ENCODE measurements around the gene HECW1. TPM values are rescaled to one million over a fixed set of nuclear protein-coding genes. Genes with fewer than 3 reads are reported as not detected.

The HECW1 gene
- total RNA-seq, 1 donor from 2014 or later = 0.15 TPM

DNA sequence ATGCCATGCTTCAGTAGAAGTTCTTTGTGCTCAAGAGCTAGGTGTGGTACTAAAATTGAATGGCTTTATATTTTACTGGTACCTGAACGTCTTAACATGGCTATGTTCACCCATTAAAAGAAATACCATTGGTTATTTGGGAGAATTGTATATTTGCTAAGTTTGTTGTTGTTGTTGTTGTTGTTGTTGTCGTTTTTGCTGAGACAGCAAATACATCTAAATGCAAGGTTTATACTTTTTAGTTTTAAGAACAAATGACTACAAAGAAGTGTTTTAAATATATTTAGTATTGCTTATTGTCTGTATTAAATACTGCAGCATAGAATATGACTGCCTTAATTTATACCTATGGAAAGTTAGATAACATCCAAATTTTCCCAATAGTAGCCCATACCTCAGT, 66.9 kb downstream of the HECW1 start:
- H3K36me3 Mint-ChIP-seq (ENCODE audit: low read depth, unreplicated experiment) = no peaks in the 10 kb centered on the region
- H3K27me3 Mint-ChIP-seq (ENCODE audit: unreplicated experiment) = peaks cover 2% of the 10 kb centered on the region
- TF ChIP-seq, protein P1, sequence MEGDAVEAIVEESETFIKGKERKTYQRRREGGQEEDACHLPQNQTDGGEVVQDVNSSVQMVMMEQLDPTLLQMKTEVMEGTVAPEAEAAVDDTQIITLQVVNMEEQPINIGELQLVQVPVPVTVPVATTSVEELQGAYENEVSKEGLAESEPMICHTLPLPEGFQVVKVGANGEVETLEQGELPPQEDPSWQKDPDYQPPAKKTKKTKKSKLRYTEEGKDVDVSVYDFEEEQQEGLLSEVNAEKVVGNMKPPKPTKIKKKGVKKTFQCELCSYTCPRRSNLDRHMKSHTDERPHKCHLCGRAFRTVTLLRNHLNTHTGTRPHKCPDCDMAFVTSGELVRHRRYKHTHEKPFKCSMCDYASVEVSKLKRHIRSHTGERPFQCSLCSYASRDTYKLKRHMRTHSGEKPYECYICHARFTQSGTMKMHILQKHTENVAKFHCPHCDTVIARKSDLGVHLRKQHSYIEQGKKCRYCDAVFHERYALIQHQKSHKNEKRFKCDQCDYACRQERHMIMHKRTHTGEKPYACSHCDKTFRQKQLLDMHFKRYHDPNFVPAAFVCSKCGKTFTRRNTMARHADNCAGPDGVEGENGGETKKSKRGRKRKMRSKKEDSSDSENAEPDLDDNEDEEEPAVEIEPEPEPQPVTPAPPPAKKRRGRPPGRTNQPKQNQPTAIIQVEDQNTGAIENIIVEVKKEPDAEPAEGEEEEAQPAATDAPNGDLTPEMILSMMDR (IDR thresholded peaks at IDR 0.05; ENCODE audit: unreplicated experiment) = no peak
- H3K4me1 Mint-ChIP-seq (ENCODE audit: unreplicated experiment) = no peaks in the 10 kb centered on the region
- no peak for DNase-seq (ENCODE audit: low spot score)
- no peak overlapping the region for H3K27ac Mint-ChIP-seq (ENCODE audit: unreplicated experiment)
- H3K4me3 Mint-ChIP-seq (ENCODE audit: unreplicated experiment) = no peak overlapping the region
- H3K9me3 Mint-ChIP-seq (ENCODE audit: unreplicated experiment) = no peaks in the 10 kb centered on the region

DNA sequence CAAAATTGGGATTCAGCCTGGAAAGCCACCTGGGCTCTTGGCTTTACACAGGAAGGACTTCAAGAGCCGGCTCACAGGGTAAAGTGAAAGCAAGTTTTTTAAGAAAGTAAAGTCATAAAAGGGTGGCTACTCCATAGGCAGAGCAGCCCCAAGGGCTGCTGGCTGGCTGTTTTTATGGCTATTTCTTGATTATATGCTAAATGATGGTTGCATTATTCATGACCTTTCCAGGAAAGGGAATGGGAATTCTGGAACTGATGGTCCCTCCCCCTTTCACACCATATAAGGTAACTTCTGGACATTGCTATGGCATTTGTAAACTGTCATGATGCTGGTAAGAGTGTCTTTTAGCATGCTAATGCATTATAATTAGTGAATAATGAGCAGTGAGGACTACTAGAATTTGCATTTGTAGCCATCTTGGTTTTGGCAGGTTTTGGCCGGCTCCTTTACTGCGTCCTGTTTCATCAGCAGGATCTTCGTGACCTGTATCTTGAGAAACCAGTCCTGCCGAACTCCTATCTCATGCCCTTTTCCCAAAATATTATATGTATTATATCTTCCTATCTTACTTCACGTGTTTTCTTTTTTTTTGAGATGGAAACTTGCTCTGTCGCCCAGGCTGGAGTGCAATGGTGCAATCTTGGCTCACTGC, 80.5 kb downstream of the HECW1 start:
- Mint-ChIP-seq H3K9me3 (ENCODE audit: unreplicated experiment) (no peaks in the 10 kb centered on the region), H3K27me3 (ENCODE audit: unreplicated experiment) (no peaks in the 10 kb centered on the region), H3K4me1 (ENCODE audit: unreplicated experiment) (no peaks in the 10 kb centered on the region), H3K27ac (ENCODE audit: unreplicated experiment) (no peak overlapping the region), H3K36me3 (ENCODE audit: low read depth, unreplicated experiment) (no peaks in the 10 kb centered on the region), H3K4me3 (ENCODE audit: unreplicated experiment) (no peak overlapping the region)
- no peak for DNase-seq (ENCODE audit: low spot score)
- TF ChIP-seq, protein P1 (IDR thresholded peaks at IDR 0.05; ENCODE audit: unreplicated experiment) = no peak

DNA sequence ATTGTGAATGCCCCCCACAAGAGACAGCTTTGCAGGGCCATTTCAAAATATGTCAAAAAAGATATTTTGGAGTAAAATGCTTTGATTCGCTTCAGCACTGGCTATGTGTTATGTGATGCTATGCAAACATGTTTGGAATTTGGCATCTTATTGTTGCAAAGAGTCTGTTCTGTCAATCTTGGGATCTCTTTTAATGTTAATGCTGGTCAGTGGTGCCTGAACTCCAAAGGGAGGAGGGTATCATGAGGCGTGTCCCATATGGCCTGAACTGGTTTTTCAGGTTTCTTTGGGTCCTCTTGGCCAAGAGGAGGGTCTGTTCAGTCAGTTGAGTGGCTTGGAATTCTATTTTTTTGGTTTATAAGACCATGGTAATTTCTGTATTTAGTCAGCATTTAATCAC, 81.4 kb downstream of the HECW1 start:
- TF ChIP-seq, protein P1 (IDR thresholded peaks at IDR 0.05; ENCODE audit: unreplicated experiment) = no peak
- H3K27ac Mint-ChIP-seq (ENCODE audit: unreplicated experiment) = no peak overlapping the region
- H3K9me3 Mint-ChIP-seq (ENCODE audit: unreplicated experiment) = no peaks in the 10 kb centered on the region
- DNase-seq (ENCODE audit: low spot score) = no peak
- H3K36me3 Mint-ChIP-seq (ENCODE audit: low read depth, unreplicated experiment) = no peaks in the 10 kb centered on the region
- H3K4me1 Mint-ChIP-seq (ENCODE audit: unreplicated experiment) = no peaks in the 10 kb centered on the region
- H3K27me3 Mint-ChIP-seq (ENCODE audit: unreplicated experiment) = no peaks in the 10 kb centered on the region
- no peak overlapping the region for H3K4me3 Mint-ChIP-seq (ENCODE audit: unreplicated experiment)

GRCh38 chr7:43195256-43195655, 82.8 kb downstream of the HECW1 start:
- Mint-ChIP-seq H3K9me3 (ENCODE audit: unreplicated experiment) (no peaks in the 10 kb centered on the region), H3K27ac (ENCODE audit: unreplicated experiment) (no peak overlapping the region), H3K4me1 (ENCODE audit: unreplicated experiment) (no peaks in the 10 kb centered on the region), H3K4me3 (ENCODE audit: unreplicated experiment) (no peak overlapping the region), H3K36me3 (ENCODE audit: low read depth, unreplicated experiment) (no peaks in the 10 kb centered on the region), H3K27me3 (ENCODE audit: unreplicated experiment) (peaks cover 2% of the 10 kb centered on the region)
- TF ChIP-seq, protein P1 (IDR thresholded peaks at IDR 0.05; ENCODE audit: unreplicated experiment) = no peak
- DNase-seq (ENCODE audit: low spot score) = no peak

GRCh38 chr7:43195768-43196167, 83.3 kb downstream of the HECW1 start:
- no peak for DNase-seq (ENCODE audit: low spot score)
- no peak overlapping the region for H3K27ac Mint-ChIP-seq (ENCODE audit: unreplicated experiment)
- TF ChIP-seq, protein P1 (IDR thresholded peaks at IDR 0.05; ENCODE audit: unreplicated experiment) = no peak
- no peak overlapping the region for H3K4me3 Mint-ChIP-seq (ENCODE audit: unreplicated experiment)
- H3K27me3 Mint-ChIP-seq (ENCODE audit: unreplicated experiment) = peaks cover 2% of the 10 kb centered on the region
- no peaks in the 10 kb centered on the region for H3K36me3 Mint-ChIP-seq (ENCODE audit: low read depth, unreplicated experiment)
- no peaks in the 10 kb centered on the region for H3K4me1 Mint-ChIP-seq (ENCODE audit: unreplicated experiment)
- H3K9me3 Mint-ChIP-seq (ENCODE audit: unreplicated experiment) = no peaks in the 10 kb centered on the region
